GM19452 (cell line): ENCODE measurements around the gene DNAAF5.

Experiments used
- ATAC-seq: cut with Tn5 transposase; IDR thresholded peaks from one replicate; pipeline ENCODE4 v1.9.1; 2021; ENCODE audit not compliant: unreplicated experiment

Gene DNAAF5

DNA sequence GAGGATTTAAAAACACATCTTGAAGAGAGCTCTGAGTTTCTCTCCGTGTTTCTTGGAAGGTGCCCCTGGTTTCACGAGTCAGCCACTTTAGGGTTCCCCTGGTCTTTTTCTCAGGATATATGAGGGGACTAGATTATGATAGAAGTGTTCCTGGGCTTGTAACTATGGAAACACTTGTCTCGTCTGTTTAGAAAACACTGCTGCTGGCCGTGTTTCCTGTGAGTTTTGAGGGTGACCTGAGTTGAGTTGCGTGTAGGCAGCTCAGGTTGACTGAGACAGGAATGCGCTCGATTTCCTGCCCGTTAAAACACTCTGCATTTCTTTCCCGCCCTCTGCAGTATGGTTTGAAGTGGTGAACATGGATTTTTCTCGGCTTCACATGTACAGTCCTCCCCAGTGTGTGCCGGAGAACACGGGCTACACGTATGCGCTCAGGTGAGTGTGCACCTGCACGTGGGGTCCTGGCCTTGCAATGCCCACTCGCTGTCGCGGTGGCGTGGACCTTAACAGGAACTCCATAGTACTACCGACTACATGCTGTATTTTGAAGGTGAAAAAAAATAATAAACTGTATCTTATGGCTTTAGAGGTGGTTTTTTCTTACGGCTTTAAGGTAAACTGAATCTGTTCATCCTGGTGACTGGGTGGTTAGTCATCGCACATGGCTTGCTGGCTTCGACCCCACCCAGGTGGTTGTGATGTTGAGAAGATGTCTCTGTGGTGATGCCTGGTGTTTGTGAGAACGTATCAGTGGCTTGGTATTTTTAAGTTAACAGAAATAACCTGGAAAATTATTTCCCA lies 105.9 kb downstream of the DNAAF5 start, which contains the start of gene SUN1:
SUN1 (plus strand) TSS at position 310 of the 801 bp plus-strand sequence; CDS start at position 359, 49 bp downstream.
- peak; percentile 51 for ATAC-seq

DNA sequence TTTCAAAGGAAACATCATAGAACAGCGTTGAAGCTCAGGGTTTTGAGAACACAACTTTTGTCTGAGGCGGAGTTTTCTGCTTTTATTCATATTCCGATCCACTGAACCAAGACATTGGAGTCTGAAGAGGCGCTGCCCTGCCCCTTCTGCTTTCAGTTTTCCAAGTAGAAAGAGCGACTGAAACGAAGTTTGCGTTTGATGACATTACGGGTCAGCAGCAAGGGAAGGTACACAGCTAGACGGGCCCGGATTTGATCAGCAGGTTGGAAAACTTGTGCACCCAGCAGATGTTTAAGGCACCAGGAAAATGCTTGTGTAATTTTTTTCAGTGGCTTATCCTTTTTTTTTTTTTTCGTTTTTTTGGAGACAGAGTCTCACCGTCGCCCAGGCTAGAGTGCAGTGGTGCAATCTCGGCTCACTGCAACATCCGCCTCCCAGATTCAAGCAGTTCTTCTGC lies 106.5 kb downstream of the DNAAF5 start:
- no peak for ATAC-seq

DNA sequence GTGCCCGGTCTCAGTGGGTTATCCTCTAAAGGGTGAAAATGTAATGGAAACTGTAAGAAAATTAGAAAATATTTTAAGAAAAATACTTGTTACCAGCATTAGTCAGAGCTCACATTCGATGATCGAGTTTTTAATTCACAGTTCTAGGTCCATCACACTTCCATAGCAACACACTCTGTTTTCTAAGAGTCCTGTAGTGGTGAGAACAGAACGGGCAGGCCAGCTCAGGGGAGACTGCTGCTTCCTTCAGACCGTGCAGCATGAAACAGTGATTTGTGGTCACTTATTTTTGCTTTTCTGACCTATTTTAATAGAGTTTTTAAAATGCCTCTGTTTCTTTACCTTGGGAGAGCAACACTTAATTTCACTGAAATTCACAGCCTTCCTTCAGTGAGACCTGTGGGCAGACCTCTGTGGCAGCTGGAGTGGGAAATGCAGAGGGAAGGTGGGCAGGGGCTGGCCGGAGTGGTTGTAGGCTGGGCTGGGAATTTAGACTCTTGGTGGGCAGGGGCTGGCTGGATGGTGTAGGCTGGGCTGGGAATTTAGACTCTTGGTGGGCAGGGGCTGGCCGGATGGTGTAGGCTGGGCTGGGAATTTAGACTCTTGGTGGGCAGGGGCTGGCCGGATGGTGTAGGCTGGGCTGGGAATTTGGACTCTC lies 107.2 kb downstream of the DNAAF5 start:
- no peak for ATAC-seq

DNA sequence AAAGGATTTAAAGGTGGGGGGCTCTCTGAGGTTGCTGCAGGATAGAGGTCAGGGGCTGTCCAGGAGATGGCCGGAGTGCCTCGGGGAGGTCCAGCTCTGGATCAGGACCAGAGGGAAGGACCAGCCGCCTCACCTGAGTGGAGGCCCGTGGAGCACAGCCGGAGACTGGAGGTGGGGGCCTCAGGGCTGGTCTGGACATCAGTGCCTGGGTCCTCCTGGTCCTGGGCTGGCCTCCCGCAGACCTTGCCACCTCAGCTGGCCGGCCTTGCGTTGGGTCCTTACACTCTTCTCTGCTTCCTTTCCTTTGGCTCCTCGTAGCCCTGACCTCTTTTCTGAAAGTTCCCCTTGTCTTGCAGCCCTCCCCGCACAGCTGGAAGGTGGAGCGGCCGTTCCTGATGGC lies 107.8 kb downstream of the DNAAF5 start:
- ATAC-seq, result no peak

DNA sequence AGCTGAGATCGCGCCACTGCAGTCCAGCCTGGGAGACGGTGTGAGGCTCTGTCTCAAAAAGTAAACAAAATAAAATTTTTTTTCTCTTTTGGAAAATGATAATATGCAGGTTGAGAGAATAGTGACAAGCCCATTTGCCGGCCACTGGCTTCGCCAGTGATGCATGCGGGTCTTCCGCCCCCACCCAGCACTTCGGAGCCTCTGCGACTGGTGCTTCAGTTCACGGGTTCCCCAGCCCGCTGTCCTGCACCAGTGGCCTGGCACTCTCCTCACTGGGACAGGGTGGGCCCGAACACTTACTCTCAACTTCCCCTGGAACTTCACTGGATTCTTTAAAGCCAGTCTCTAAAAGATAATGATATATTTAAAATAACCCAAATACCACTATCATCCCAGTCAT lies 108.5 kb downstream of the DNAAF5 start:
- no peak for ATAC-seq

DNA sequence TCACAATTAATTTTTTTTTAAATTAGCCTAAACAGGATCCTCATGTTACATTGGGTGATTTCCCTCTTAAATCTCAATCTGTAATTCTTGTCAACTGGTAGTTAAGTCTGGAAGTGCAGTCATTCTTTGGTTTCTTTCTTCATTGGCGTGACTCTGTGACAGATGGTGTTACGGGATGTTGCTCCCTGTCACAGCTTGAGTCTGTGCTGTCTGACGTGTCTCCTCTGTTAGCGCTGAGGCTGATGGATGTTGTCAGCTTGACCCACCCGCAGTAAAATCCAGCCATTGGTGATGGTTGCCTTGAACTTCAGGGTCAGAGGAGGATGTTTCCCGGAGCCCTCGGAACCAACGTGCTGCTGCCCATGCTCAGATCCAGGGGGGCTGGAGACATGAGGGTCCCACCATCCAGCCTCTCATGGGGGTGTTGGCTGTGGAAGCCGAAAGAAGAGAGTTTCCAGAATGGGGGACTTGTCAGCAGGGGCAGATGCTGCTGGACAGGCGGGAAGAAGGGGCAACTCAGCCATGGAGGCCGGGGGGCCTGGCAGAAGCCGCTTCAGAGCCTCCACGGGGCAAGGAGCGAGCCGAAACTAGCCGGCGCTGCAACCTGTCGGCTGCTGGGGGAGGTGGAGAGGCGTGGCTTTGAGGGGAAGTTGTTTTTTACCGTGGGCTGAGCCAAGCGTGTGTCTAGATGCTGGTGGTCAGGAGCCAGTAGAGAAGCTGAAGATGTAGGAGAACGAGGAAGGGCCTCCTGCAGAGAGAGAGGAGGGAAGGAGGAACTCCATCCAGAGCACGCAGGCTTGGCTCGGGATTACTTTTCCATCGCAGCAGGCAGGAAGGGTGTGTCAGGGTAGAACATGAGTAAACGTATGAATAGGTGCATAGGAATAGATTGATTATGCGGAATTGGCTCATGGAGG lies 109.2 kb downstream of the DNAAF5 start:
- no peak for ATAC-seq
